HepG2 (cell line): ENCODE data around the gene WNK1.

Experiments
- ARID2 ChIP-seq: sonication (generic); formaldehyde crosslinking; IDR thresholded peaks from 2 replicates; pipeline ENCODE4 v1.8.1; 2022; ENCODE audit warnings: mild to moderate bottlenecking, missing genetic modification reagents, borderline replicate concordance
- CTCF ChIP-seq: sonication (generic); formaldehyde crosslinking; IDR thresholded peaks from 2 replicates; pipeline ENCODE4 v1.5.0; 2020; ENCODE audit warnings: mild to moderate bottlenecking, missing genetic modification reagents, moderate library complexity
- IKZF5 ChIP-seq: IDR thresholded peaks from 2 replicates; pipeline ENCODE4 v1.6.1; 2018; ENCODE audit warnings: missing genetic modification reagents, mild to moderate bottlenecking, missing compliant biosample characterization
- ISX ChIP-seq: sonication (generic); formaldehyde crosslinking; conservative IDR thresholded peaks from 2 replicates; pipeline ENCODE4 v1.5.0; 2020; ENCODE audit warnings: missing genetic modification reagents
- KDM3A ChIP-seq: IDR thresholded peaks from 2 replicates; pipeline ENCODE4 v1.6.1; 2018; ENCODE audit warnings: low read depth, missing compliant biosample characterization
- MYPOP ChIP-seq: sonication (generic); formaldehyde crosslinking; IDR thresholded peaks from 2 replicates; pipeline ENCODE4 v1.8.1; 2023; ENCODE audit warnings: mild to moderate bottlenecking, moderate library complexity, missing genetic modification reagents
- NFIB ChIP-seq: sonication (generic); formaldehyde crosslinking; IDR thresholded peaks from 2 replicates; pipeline ENCODE4 v1.9.0; 2021; ENCODE audit warnings: missing genetic modification reagents, mild to moderate bottlenecking, borderline replicate concordance
- PBX3 ChIP-seq: sonication (generic); formaldehyde crosslinking; IDR thresholded peaks from 2 replicates; pipeline ENCODE4 v1.8.1; 2023; ENCODE audit warnings: missing genetic modification reagents, inconsistent platforms, borderline replicate concordance
- REL ChIP-seq: sonication (generic); formaldehyde crosslinking; conservative IDR thresholded peaks from 2 replicates; pipeline ENCODE4 v1.8.0; 2022; ENCODE audit warnings: mild to moderate bottlenecking, missing genetic modification reagents, moderate library complexity
- REST ChIP-seq, 2 experiments: IDR thresholded peaks; 2 replicates each; pipeline ENCODE4 v1.6.1; 2011 to 2012; ENCODE audit warnings: low read length in 2 of 2, borderline replicate concordance in 1 of 2, low read depth in 1 of 2, mild to moderate bottlenecking in 1 of 2, moderate library complexity in 1 of 2
- SAFB2 ChIP-seq: sonication (generic); formaldehyde crosslinking; IDR thresholded peaks from 2 replicates; pipeline ENCODE4 v1.5.1; 2020; ENCODE audit warnings: missing genetic modification reagents, low read depth, mild to moderate bottlenecking, borderline replicate concordance
- SMC3 ChIP-seq: IDR thresholded peaks from 2 replicates; pipeline ENCODE4 v1.6.1; 2011; ENCODE audit warnings: low read length, improper control_type of control experiment
- TSC22D2 ChIP-seq: sonication (generic); formaldehyde crosslinking; IDR thresholded peaks from 2 replicates; pipeline ENCODE4 v1.5.1; 2020; ENCODE audit warnings: missing genetic modification reagents, mild to moderate bottlenecking, borderline replicate concordance
- YY1 ChIP-seq: IDR thresholded peaks from 2 replicates; pipeline ENCODE4 v1.6.1; 2011; ENCODE audit warnings: low read length, low read depth, moderate library complexity, mild to moderate bottlenecking; ENCODE audit not compliant: insufficient read depth, insufficient replicate concordance

- no peak for TF ChIP-seq REST (IDR thresholded peaks at IDR 0.05; ENCODE audit: borderline replicate concordance in 1 of 2, low read depth in 1 of 2, low read length in 2 of 2)
- no peak for TF ChIP-seq PBX3
- no peak for TF ChIP-seq ARID2 (CRISPR knock-in tag)
- no peak for TF ChIP-seq SMC3
- TF ChIP-seq KDM3A, result no peak
- TF ChIP-seq YY1, result no peak
- TF ChIP-seq NFIB, result no peak
- TF ChIP-seq TSC22D2 (CRISPR knock-in tag), result no peak
- no peak for TF ChIP-seq REL (CRISPR knock-in tag)
- no peak for TF ChIP-seq CTCF (CRISPR knock-in tag)
- TF ChIP-seq ISX, result no peak
- TF ChIP-seq SAFB2, result no peak
- TF ChIP-seq MYPOP (CRISPR knock-in tag), result no peak
- TF ChIP-seq IKZF5 (CRISPR knock-in tag), result no peak
Measured at GRCh38 chr12:896031-896430, 143.7 kb downstream of the WNK1 start.
